Subcutaneous adipose tissue (tissue), 4 donors: ENCODE data around the gene MYT1. TPM values are rescaled to one million over a fixed set of nuclear protein-coding genes. Genes with fewer than 3 reads are reported as not detected.

ENCODE experiments used
- total RNA-seq, 4 donors: library from RNA; depleted of rRNA; stranded (reverse); fragments of >200 nt; gene quantifications; one replicate each; pipeline ENCODE4 v1.1.0, GENCODE V29; 2016
- TF ChIP-seq, protein P1 (sequence below): fragments of 450-650 bp; IDR thresholded peaks from one replicate; pipeline ENCODE4 v1.5.1; 2016; ENCODE audit warnings: low read depth, mild to moderate bottlenecking, control low read depth, antibody characterized with exemption, moderate library complexity

MYT1 gene
- total RNA-seq, 4 donors from 2014 or later: not detected

DNA sequence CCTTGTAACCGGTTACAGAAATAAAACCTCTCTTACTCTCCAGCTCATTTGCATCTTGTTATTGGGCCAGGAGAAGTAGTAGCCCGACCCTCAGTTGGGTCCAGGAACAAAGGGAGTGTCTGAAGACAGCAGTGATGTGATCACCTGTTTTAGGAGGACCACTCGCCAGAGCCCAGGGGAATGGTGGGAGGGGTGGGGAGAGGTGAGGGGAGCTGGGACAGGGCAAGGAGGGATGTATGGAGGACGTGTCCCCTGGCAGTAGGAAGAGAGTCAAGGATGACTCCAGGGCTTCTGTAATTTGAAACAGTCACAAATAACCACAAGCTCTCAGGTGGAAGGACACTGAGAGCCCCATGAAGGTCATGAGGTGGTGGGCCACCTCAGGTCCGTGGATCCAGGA, 89.9 kb downstream of the MYT1 start:
- TF ChIP-seq, protein P1, sequence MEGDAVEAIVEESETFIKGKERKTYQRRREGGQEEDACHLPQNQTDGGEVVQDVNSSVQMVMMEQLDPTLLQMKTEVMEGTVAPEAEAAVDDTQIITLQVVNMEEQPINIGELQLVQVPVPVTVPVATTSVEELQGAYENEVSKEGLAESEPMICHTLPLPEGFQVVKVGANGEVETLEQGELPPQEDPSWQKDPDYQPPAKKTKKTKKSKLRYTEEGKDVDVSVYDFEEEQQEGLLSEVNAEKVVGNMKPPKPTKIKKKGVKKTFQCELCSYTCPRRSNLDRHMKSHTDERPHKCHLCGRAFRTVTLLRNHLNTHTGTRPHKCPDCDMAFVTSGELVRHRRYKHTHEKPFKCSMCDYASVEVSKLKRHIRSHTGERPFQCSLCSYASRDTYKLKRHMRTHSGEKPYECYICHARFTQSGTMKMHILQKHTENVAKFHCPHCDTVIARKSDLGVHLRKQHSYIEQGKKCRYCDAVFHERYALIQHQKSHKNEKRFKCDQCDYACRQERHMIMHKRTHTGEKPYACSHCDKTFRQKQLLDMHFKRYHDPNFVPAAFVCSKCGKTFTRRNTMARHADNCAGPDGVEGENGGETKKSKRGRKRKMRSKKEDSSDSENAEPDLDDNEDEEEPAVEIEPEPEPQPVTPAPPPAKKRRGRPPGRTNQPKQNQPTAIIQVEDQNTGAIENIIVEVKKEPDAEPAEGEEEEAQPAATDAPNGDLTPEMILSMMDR: no peak

DNA sequence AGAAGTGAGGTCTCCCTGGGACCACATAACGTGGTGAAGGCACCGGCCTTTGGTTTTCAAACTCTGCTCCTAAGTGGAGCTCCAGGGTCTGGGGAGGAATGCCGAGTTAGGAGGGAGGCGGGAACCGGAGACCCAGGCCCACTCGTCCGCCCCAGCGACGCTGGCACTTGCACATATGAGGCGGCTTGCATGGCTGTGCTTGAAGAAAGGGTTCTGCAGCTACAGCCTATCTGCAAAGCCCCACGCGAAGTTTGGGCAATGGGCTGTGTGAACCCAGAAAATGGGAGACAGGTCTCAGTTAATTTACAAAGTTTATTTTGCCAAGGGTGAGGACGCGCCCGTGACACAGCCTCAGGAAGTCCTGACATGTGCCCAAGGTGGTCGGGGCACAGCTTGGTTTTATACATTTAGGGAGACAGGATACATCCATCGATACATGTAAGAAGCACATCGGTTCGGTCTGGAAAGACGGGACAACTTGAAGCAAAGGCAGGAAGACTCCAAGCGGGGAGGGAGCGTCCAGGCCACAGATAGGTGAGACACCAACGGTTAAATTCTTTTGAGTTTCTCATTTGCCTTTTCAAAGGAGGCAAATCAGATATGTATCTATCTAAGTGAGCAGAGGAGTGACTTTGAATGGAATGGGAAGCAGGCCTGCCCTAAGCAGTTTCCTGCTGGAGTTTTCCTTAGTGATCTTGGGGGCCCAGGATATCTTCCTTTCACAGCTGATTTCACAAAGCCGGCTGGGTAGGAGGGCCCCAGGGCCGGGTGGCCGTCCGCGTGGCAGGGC, 90.5 kb downstream of the MYT1 start:
- TF ChIP-seq, protein P1: no peak

DNA sequence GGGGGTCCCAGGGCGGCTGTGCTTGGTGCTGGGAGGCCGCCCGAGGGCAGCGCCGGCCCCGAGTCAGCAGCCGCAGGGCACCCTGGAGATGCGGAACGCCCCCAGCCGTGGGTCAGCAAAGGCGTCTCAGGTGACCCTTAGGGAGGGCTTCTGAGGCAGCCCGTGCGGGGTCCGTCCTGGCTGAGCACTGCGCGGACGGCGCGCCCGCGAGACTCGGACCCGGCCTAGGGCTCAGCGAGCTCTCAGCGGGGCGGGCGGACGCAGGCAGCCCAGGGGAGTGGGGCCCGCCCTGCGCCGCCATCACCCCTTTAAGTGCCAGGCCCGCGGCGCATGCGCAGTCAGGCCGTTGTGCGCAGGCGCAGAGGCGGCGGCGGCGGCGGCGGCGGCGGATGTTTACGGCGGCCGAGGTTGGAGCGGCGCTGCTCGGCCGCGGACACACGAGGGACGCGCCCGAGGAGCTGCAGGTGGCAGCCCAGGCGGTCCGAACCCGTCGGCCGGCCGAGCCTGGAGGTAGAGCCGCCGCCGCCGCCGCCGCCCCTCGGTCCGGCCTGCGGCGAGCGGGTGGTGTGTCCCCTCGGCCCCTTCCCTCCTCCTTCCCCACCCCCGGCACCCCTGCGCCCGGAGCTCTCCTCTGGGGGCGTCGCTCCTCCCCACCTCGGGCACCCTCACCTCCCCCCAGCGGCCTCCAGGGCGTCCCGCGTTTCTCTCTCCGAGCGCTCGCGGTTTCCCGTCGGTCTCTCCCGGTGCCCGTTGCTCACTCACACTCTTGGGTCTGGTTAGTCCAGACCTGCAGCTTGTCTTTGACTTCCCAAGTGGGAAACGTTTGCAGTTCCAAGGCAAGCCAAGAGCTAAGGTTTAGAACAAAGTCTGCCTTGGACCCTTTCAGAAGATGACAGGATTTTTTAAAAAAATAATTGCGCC, 91.4 kb downstream of the MYT1 start, which contains the start of gene PCMTD2:
Gene PCMTD2, plus strand, starts transcription at position 388 of the 921 bp plus-strand sequence. CDS start 4,218 bp downstream, outside the sequence.
- TF ChIP-seq, protein P1: no peak

DNA sequence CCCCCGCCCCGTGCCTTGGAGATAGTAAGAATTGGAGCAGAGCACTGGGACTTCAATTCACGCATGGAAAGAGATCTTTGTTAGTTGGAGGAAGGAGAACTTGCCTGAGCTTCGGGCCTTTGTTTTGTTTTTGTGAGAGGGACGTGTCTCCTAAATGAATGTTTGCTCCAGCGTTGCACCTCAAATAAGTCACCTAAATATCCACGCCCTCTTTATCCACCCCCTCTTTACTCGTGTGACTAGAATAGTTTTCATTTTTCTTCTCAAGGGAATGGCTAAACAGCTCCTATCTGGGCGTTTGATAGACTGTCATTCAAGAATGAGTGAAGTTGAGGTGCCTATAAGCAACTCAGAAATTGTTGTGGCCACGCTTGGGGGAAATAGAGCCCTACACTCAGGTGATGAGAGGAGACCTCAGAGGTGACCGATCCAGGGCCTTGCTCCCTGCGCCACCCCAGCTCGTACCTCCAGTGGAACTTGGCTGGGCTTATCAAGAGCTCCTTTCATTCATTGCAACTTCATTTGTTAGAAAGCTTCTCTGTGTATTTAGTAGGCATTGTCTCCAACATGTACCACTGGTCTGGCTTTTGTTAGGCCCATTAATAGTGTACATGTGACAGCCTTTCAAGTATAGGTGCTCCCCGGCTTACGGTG, 92.2 kb downstream of the MYT1 start:
- TF ChIP-seq, protein P1: no peak

DNA sequence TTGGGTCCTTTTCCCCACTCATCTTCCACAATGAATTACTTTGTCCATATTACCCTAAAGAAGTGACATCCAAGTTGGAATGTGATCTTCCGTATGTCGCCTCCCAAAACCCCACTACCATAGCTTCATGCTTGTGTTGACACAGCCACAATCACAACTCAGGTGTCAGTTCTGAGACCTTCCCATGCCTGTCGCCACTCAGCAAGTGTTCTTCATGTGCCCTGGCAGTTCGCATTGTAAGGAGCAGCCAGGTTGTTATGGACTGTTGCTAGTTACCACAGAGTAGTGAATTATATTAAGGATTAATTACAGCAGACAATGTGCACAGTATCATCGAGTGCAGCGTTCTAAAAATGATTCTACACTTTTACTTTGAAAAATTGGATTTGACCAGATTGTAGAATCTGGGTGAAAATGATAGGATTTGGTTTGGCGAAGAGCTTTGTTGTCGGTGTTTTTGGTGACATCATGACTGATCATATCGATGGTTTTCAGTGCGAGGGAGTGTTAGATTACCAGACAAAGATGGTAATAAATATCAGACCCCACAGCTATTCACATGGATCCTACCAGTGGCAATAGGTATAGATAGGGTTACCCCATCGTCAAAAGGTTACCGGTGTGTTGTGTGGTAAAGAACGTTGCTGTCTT, 93.0 kb downstream of the MYT1 start:
- TF ChIP-seq, protein P1: no peak

DNA sequence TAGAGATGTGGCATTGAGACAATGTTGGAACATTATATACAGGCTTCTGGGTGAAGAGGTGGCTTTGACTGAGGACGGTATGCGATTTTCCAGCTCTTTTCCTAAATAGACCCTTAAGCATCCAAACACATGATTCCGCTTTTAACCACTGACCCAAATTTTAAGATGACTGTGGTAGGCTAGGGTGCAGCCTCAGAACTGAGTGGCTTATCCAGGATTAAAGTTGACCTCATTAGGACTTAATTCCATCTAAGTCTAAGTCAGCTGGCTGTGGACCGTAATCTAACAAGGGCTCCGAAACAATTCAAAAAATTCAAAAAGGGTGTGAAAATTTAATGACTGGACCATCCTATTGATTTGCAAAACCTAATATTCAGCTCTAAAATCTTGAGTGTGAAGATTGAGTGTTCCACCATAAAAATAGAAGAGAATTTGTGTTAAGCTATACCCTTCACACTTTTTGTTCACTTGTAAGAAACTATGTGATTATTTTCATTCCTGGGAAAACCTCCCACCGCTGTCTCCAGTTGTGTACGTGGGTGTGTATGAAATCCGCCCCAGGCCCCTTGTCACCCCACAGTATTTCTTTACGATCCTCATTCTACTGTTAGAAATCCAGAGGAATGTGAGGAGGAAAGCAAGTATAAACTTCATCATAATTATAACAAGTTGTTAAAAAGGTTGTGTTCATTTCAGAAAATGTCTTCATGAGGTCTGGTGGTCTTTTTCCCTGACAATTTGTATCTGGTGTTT, 94.0 kb downstream of the MYT1 start:
- TF ChIP-seq, protein P1: no peak
